ENCODE results near the gene SCCPDH. TPM values are rescaled to one million over a fixed set of nuclear protein-coding genes. Genes with fewer than 3 reads are reported as not detected.

The SCCPDH gene
- total and polyA plus RNA-seq, 2 experiments from 2014 or later = 43.6 to 88.0 TPM

DNA sequence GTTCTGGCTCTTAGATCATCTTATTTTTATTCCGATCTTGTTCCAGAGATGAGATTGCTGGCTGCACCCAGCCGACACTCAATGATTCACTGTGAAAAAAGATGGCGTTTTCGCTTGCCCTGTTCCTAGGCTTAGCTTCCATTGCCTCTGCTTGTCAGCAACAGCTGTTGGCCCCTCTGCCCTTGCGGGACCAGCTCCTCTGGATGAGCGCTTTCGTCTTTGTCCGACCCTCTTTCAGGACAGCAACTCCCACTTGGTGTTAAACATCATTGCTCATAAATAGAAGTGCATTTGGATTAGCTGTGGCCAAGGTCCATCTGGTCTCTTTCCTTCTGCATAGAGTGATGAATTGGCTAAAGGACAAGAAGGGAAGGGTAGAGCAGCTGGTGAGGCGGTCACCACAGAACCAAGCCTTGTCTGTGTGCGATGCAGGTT lies 43.5 kb upstream of the SCCPDH start:
- Histone ChIP-seq H3K4me3 (no peak overlapping the region), H3K9me3 (ENCODE audit: low read depth) (no peaks in the 10 kb centered on the region), H3K36me3 (no peaks in the 10 kb centered on the region), H3K27ac (no peak overlapping the region), H3K4me1 (ENCODE audit: low read depth) (no peaks in the 10 kb centered on the region), H3K27me3 (no peaks in the 10 kb centered on the region)
- DNase-seq (ENCODE audit: low read depth in 1 of 2, low spot score in 1 of 2) = peak in 1 of 2 donors; percentile 20
- TF ChIP-seq, protein P1, sequence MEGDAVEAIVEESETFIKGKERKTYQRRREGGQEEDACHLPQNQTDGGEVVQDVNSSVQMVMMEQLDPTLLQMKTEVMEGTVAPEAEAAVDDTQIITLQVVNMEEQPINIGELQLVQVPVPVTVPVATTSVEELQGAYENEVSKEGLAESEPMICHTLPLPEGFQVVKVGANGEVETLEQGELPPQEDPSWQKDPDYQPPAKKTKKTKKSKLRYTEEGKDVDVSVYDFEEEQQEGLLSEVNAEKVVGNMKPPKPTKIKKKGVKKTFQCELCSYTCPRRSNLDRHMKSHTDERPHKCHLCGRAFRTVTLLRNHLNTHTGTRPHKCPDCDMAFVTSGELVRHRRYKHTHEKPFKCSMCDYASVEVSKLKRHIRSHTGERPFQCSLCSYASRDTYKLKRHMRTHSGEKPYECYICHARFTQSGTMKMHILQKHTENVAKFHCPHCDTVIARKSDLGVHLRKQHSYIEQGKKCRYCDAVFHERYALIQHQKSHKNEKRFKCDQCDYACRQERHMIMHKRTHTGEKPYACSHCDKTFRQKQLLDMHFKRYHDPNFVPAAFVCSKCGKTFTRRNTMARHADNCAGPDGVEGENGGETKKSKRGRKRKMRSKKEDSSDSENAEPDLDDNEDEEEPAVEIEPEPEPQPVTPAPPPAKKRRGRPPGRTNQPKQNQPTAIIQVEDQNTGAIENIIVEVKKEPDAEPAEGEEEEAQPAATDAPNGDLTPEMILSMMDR (IDR thresholded peaks at IDR 0.05; ENCODE audit: low read depth, low read length) = no peak

DNA sequence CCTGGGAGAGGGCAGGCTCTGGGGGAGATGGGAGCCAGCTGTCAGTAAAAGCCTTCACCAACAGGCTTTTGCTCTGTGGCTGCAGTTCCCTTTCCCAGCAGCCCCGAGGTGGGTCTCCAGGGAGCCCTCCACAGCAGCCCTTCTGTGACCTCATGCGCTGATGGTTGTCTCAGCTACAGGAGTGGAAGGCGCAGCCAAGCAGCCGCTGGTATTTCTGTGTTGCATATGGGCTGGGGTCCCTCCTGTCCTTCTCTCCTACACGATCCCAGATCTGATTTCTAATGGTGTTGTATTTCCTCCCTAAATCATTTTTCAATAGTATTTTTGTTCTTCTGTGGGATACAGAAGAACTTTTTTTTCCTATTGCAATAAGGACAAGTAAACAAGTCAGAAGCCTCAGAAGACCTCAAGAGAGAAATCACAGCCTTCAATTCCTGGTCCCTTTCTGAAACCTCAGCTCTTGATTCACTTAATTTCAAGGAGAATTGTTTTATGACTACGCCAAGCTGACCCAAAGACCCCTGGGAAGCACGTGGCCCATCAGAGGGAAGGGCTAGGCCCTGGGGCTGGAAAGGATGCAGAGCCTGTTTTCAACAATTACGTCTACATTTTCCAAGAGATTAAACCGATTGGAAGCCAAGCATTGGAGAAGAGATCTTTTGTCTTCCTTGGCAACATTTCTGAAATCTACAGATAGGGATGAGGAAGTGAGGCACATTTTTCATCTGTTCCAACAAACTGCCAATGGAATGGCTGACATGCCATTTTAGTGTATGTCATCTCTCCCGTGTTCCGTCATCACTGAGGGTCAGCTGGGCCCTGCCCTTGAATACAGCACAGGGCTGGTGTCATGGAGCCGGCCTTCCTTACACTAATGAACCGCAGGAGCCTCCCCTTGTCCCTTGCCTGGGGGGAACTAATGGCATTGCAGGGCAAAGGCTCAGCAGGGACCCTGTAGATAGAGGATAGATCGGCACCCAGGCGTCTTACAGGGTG lies 42.0 kb upstream of the SCCPDH start:
- no peak overlapping the region for H3K27ac ChIP-seq
- no peaks in the 10 kb centered on the region for H3K27me3 ChIP-seq
- H3K36me3 ChIP-seq = no peaks in the 10 kb centered on the region
- DNase-seq (ENCODE audit: low read depth in 1 of 2, low spot score in 1 of 2) = peak in 1 of 2 donors; percentile 45
- TF ChIP-seq, protein P1 (IDR thresholded peaks at IDR 0.05; ENCODE audit: low read depth, low read length) = no peak
- H3K9me3 ChIP-seq (ENCODE audit: low read depth) = no peaks in the 10 kb centered on the region
- no peaks in the 10 kb centered on the region for H3K4me1 ChIP-seq (ENCODE audit: low read depth)
- no peak overlapping the region for H3K4me3 ChIP-seq

DNA sequence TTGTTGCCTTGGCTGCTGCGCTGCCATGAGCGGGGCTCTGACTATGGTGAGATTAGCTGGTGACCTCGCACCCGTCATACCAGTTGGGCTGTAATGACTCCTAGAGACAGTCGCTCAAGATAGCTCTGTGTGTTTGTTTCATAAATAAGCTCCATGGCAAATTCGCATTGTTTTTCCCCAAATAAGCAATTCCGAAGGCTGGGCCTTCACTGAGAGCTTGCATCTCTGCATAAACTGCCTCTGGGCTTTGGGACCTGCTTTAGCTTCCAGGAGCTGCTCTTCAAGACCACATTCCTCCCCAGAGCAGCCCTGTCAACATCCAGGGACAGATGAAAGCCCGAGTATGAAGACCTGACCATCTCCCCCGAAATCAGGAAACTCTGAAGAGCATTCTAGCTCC lies 40.7 kb upstream of the SCCPDH start:
- Histone ChIP-seq H3K36me3 (no peaks in the 10 kb centered on the region), H3K4me1 (ENCODE audit: low read depth) (no peaks in the 10 kb centered on the region), H3K27ac (no peak overlapping the region)

DNA sequence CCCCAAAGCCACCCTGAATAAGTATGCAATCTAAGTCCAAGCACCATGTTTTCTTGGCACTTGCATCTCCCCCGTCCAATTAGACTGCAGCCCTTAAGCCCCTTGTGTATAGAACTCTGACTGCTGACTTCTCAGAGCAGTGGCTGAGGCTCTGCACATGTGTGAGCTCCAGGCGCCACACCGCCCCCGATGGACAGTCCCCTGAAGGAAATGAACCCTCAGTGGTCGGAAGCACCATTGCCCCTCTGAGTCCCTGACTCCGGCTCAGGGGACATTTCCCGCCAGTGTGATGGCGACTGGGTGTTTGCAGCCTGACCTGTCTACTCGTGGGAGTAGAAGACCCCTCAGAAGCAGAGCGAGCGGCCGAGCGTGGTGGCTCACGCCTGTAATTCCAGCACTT lies 37.2 kb upstream of the SCCPDH start:
- no peaks in the 10 kb centered on the region for H3K9me3 ChIP-seq (ENCODE audit: low read depth)
- no peaks in the 10 kb centered on the region for H3K36me3 ChIP-seq
- H3K4me3 ChIP-seq = no peak overlapping the region
- TF ChIP-seq, protein P1 (IDR thresholded peaks at IDR 0.05; ENCODE audit: low read depth, low read length) = no peak
- DNase-seq (ENCODE audit: low read depth in 1 of 2, low spot score in 1 of 2) = peak in 1 of 2 donors; percentile 8
- no peaks in the 10 kb centered on the region for H3K4me1 ChIP-seq (ENCODE audit: low read depth)
- no peaks in the 10 kb centered on the region for H3K27me3 ChIP-seq
- no peak overlapping the region for H3K27ac ChIP-seq

More for the DNA sequence above, 40.7 kb upstream of the SCCPDH start:
- H3K9me3 ChIP-seq (ENCODE audit: low read depth) = no peaks in the 10 kb centered on the region
- DNase-seq (ENCODE audit: low read depth in 1 of 2, low spot score in 1 of 2) = no peak
- H3K27me3 ChIP-seq = no peaks in the 10 kb centered on the region
- no peak overlapping the region for H3K4me3 ChIP-seq
- TF ChIP-seq, protein P1 (IDR thresholded peaks at IDR 0.05; ENCODE audit: low read depth, low read length) = no peak

DNA sequence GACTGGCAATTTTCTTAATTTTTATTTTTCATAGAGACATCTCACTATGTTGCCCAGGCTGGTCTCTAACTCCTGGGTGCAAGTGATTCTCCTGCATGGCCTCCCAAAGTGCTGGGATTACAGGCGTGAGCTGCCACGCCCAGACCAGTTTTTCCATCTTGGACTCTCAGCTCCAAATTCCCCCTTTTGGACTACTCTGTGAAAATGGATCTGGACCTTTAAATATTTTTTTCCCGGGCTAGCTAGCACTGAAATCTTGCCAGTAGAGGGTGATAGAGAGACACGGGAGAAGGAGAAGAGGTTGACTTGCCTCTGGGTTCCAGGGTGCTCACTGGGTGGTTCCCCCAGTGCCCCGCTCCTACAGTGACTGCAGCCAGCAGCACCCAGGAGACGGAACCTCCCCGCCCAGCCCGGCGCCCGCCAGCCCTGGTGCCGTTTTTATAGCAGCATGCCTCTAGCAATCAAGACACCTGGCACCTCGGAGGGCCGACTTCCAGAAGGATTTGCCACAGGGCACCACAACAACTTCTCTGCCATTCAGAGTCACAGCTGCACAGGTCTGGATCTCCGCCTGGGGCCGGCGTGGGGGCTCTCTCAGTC lies 34.7 kb upstream of the SCCPDH start:
- Histone ChIP-seq H3K4me3 (no peak overlapping the region), H3K27ac (no peak overlapping the region)
- TF ChIP-seq, protein P1 (IDR thresholded peaks at IDR 0.05; ENCODE audit: low read depth, low read length) = peak; percentile 86

More for the DNA sequence above, 34.7 kb upstream of the SCCPDH start:
- H3K27me3 ChIP-seq = no peaks in the 10 kb centered on the region
- no peaks in the 10 kb centered on the region for H3K9me3 ChIP-seq (ENCODE audit: low read depth)
- no peaks in the 10 kb centered on the region for H3K4me1 ChIP-seq (ENCODE audit: low read depth)
- no peaks in the 10 kb centered on the region for H3K36me3 ChIP-seq
- DNase-seq (ENCODE audit: low read depth in 1 of 2, low spot score in 1 of 2) = peak; percentile 73 to 74
